AG10803 (cell line): ENCODE data around the gene ZNF280B.
A peak's percentile ranks its signal among the peaks of the same experiment; 100 is the strongest.

Experiments used
- DNase-seq: peaks from one replicate; pipeline ENCODE4 v3.0.0; 2010; ENCODE audit warnings: low read depth
- H3K4me3 ChIP-seq: 2 replicates; pipeline ENCODE4 v1.5.1; 2011; ENCODE audit warnings: mild to moderate bottlenecking, low read length, control low read depth
- CTCF ChIP-seq: conservative IDR thresholded peaks from 2 replicates; pipeline ENCODE4 v1.5.1; 2011; ENCODE audit warnings: mild to moderate bottlenecking, low read length, control low read depth, inconsistent platforms

ZNF280B gene

GRCh38 chr22:22526125-22526912 is 17.8 kb upstream of the ZNF280B start:
- no peak for TF ChIP-seq CTCF
- no peak for DNase-seq
- H3K4me3 ChIP-seq = no peak overlapping the region

GRCh38 chr22:22523494-22523893 is 15.0 kb upstream of the ZNF280B start:
- H3K4me3 ChIP-seq = no peak overlapping the region
- TF ChIP-seq CTCF = no peak
- no peak for DNase-seq

- no peak overlapping the region for H3K4me3 ChIP-seq
- no peak for DNase-seq
- TF ChIP-seq CTCF = no peak
Measured at GRCh38 chr22:22521631-22522030, 13.1 kb upstream of the ZNF280B start.

- no peak for DNase-seq
- no peak overlapping the region for H3K4me3 ChIP-seq
- no peak for TF ChIP-seq CTCF
Measured at GRCh38 chr22:22520667-22521602, 12.4 kb upstream of the ZNF280B start.

- DNase-seq = no peak
- TF ChIP-seq CTCF = peak; percentile 21; the same call in 1 of the 2 replicates
- no peak within 1 kb of the TSS for H3K4me3 ChIP-seq
Measured at GRCh38 chr22:22520020-22520656, 11.6 kb upstream of the ZNF280B start, which contains the start of gene ZNF280A. ZNF280A (minus strand) TSS chr22:22520270; CDS start chr22:22515630, 4,640 bp downstream.

GRCh38 chr22:22519591-22519990 is 11.0 kb upstream of the ZNF280B start:
- H3K4me3 ChIP-seq = no peak overlapping the region
- no peak for DNase-seq
- no peak for TF ChIP-seq CTCF
